Fibroblast of villous mesenchyme (primary cell): ENCODE measurements around the gene MACROH2A1. TPM values are rescaled to one million over a fixed set of nuclear protein-coding genes. Genes with fewer than 3 reads are reported as not detected.

Experiments
- DNase-seq: peaks from one replicate; pipeline ENCODE4 v3.0.0-alpha.2; 2010; ENCODE audit warnings: low read depth
- H3K4me3 ChIP-seq: 2 replicates; pipeline ENCODE4 v1.5.1; 2011; ENCODE audit warnings: low read depth, mild to moderate bottlenecking, low read length
- CTCF ChIP-seq: IDR thresholded peaks from 2 replicates; pipeline ENCODE4 v1.5.1; 2012; ENCODE audit warnings: low read depth, mild to moderate bottlenecking, low read length; ENCODE audit not compliant: insufficient read depth
- total RNA-seq: library from RNA; depleted of rRNA; stranded (reverse); fragments of >200 nt; gene quantifications from 2 replicates; pipeline ENCODE4 v1.2.3, GENCODE V29; 2012

The MACROH2A1 gene
- total RNA-seq, 1 donor, result 161 TPM

- H3K4me3 ChIP-seq, result no peak overlapping the region
- no peak for DNase-seq
- TF ChIP-seq CTCF, result no peak
These were observed 57.1 kb downstream of the MACROH2A1 start for GRCh38 chr5:135341696-135342550.

- TF ChIP-seq CTCF, result no peak
- no peak for DNase-seq
- no peak overlapping the region for H3K4me3 ChIP-seq
These were observed 57.9 kb downstream of the MACROH2A1 start for GRCh38 chr5:135341016-135341666.

DNA sequence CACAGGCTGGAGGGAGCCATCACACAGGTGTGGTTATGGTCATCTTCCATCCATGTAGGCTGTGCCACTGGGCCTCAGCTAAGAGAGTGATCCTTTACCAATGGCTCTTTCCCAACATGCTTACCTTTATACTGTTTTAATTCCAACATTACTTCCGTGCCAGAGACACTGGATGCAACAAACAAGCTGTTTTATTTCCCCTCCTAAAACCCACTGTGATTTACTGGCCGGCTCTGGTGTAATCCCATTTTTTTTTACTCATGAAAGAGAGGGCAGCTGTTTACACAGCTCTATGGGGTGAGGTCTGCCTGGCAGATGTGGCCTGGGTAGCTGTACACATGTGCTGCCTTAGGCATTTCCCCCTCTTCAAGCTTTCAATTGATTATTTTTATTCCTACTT is 58.5 kb downstream of the MACROH2A1 start:
- H3K4me3 ChIP-seq, result no peak overlapping the region
- no peak for TF ChIP-seq CTCF
- DNase-seq, result peak; percentile 28

- TF ChIP-seq CTCF, result no peak
- H3K4me3 ChIP-seq, result no peak overlapping the region
- no peak for DNase-seq
These were observed 59.4 kb downstream of the MACROH2A1 start for GRCh38 chr5:135339623-135340022.

DNA sequence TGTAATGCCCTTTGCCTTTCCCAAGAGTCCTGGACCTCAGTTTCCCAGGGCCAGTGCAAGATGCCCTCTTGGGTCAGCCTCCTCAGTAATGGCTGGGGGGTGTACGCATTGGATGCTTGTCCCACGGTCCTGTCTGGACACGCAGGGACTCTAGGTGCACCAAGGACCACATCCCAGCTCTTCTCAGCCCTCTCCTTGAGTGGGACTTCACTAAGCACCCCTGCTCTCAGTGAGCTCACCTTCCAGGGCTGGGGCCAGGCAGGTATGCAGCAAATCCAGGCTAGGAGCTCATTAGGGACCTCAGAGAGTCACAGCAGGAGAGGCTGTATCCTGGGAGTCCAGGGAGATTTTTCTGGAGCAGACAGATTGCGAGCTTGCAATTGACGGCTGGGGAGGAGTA is 59.8 kb downstream of the MACROH2A1 start:
- TF ChIP-seq CTCF, result no peak
- no peak for DNase-seq
- H3K4me3 ChIP-seq, result no peak overlapping the region

GRCh38 chr5:135337064-135337463 is 62.0 kb downstream of the MACROH2A1 start:
- no peak overlapping the region for H3K4me3 ChIP-seq
- TF ChIP-seq CTCF, result no peak
- DNase-seq, result no peak
